HFFc6 (cell line): ENCODE results near the gene SH3RF3. TPM values are rescaled to one million over a fixed set of nuclear protein-coding genes. Genes with fewer than 3 reads are reported as not detected.

Experiments
- DNase-seq: peaks from one replicate; pipeline ENCODE4 v3.0.0-alpha.2; 2018
- H3K27ac Mint-ChIP-seq: 2 replicates; pipeline ENCODE4 v1.8.0; 2020; ENCODE audit warnings: mild to moderate bottlenecking, mixed read lengths
- H3K27me3 Mint-ChIP-seq: 2 replicates; pipeline ENCODE4 v1.8.0; 2021; ENCODE audit warnings: mild to moderate bottlenecking, moderate library complexity, mixed read lengths; ENCODE audit not compliant: insufficient read depth
- H3K36me3 Mint-ChIP-seq: 2 replicates; pipeline ENCODE4 v1.8.0; 2021; ENCODE audit warnings: low read depth, mixed read lengths
- H3K4me1 Mint-ChIP-seq: 2 replicates; pipeline ENCODE4 v1.8.0; 2020; ENCODE audit warnings: low read depth, mixed read lengths
- H3K4me3 Mint-ChIP-seq: 2 replicates; pipeline ENCODE4 v1.8.0; 2020; ENCODE audit warnings: mild to moderate bottlenecking, moderate library complexity, mixed read lengths
- H3K9me3 Mint-ChIP-seq: 2 replicates; pipeline ENCODE4 v1.8.0; 2020; ENCODE audit warnings: mild to moderate bottlenecking, mixed read lengths
- CTCF ChIP-seq: fragments of 200-600 bp; sonication (generic); IDR thresholded peaks from 2 replicates; pipeline ENCODE4 v1.5.0; 2021; ENCODE audit warnings: antibody characterized with exemption, mild to moderate bottlenecking
- total RNA-seq, 6 experiments: library from RNA; stranded (reverse); fragmentation: NEBNext Ultra II Directional; extraction: Animal tissue kit (Norgen Biotek cat#: 25700); gene quantifications; 2 replicates in 1 of 6; 3 replicates in 5 of 6; pipeline ENCODE4 v1.2.3, GENCODE V29; 2021

Gene SH3RF3
- total RNA-seq, 6 experiments from 2014 or later = 2.4 to 4.4 (median 3.7) TPM

GRCh38 chr2:109368798-109369197 lies 239.8 kb downstream of the SH3RF3 start:
- H3K9me3 Mint-ChIP-seq = no peaks in the 10 kb centered on the region
- no peak overlapping the region for H3K4me3 Mint-ChIP-seq
- H3K4me1 Mint-ChIP-seq = no peaks in the 10 kb centered on the region; the same call in 1 of the 2 replicates
- no peak for TF ChIP-seq CTCF
- peaks cover 8% of the 10 kb centered on the region for H3K27me3 Mint-ChIP-seq
- no peaks in the 10 kb centered on the region for H3K36me3 Mint-ChIP-seq
- no peak for DNase-seq
- H3K27ac Mint-ChIP-seq = no peak overlapping the region

GRCh38 chr2:109369671-109370191 lies 240.7 kb downstream of the SH3RF3 start:
- H3K36me3 Mint-ChIP-seq = no peaks in the 10 kb centered on the region
- no peak overlapping the region for H3K4me3 Mint-ChIP-seq
- no peaks in the 10 kb centered on the region for H3K4me1 Mint-ChIP-seq
- no peaks in the 10 kb centered on the region for H3K9me3 Mint-ChIP-seq
- H3K27ac Mint-ChIP-seq = no peak overlapping the region
- peaks cover 8% of the 10 kb centered on the region for H3K27me3 Mint-ChIP-seq
- no peak for TF ChIP-seq CTCF
- DNase-seq = no peak

- no peak for TF ChIP-seq CTCF
- no peak overlapping the region for H3K4me3 Mint-ChIP-seq
- no peaks in the 10 kb centered on the region for H3K9me3 Mint-ChIP-seq
- H3K4me1 Mint-ChIP-seq = no peaks in the 10 kb centered on the region
- DNase-seq = no peak
- H3K27ac Mint-ChIP-seq = no peak overlapping the region
- no peaks in the 10 kb centered on the region for H3K36me3 Mint-ChIP-seq
- peaks cover 8% of the 10 kb centered on the region for H3K27me3 Mint-ChIP-seq
These were observed 241.5 kb downstream of the SH3RF3 start for GRCh38 chr2:109370399-109371035.

- Mint-ChIP-seq H3K27me3 (peaks cover 8% of the 10 kb centered on the region), H3K4me3 (no peak overlapping the region), H3K9me3 (no peaks in the 10 kb centered on the region), H3K27ac (no peak overlapping the region), H3K36me3 (no peaks in the 10 kb centered on the region), H3K4me1 (peaks cover 10% of the 10 kb centered on the region)
- no peak for DNase-seq
- no peak for TF ChIP-seq CTCF
These were observed 242.6 kb downstream of the SH3RF3 start for GRCh38 chr2:109371481-109372170.

- Mint-ChIP-seq H3K4me3 (no peak overlapping the region), H3K36me3 (no peaks in the 10 kb centered on the region), H3K4me1 (peaks cover 16% of the 10 kb centered on the region), H3K9me3 (no peaks in the 10 kb centered on the region), H3K27ac (no peak overlapping the region), H3K27me3 (peaks cover 8% of the 10 kb centered on the region)
- TF ChIP-seq CTCF = no peak
- no peak for DNase-seq
These were observed 243.2 kb downstream of the SH3RF3 start for GRCh38 chr2:109372171-109372568.
